K562 (cell line): Measurements from ENCODE around the gene TMEM45A. TPM values are rescaled to one million over a fixed set of nuclear protein-coding genes. Genes with fewer than 3 reads are reported as not detected.
A peak's percentile ranks its signal among the peaks of the same experiment; 100 is the strongest.

Experiments used
- ARID4B ChIP-seq: sonication (generic); formaldehyde crosslinking; IDR thresholded peaks from 2 replicates; pipeline ENCODE4 v1.8.0; 2022; ENCODE audit warnings: mild to moderate bottlenecking, missing genetic modification reagents
- BMI1 ChIP-seq: fragments of 150-350 bp; IDR thresholded peaks from 2 replicates; pipeline ENCODE4 v1.6.1; 2014; ENCODE audit warnings: low read length
- CREBBP ChIP-seq: IDR thresholded peaks from one replicate; pipeline ENCODE4 v1.6.1; 2012; ENCODE audit warnings: low read depth, mild to moderate bottlenecking, control low read depth, inconsistent platforms, low read length
- EP400 ChIP-seq: fragments of 450-650 bp; IDR thresholded peaks from 2 replicates; pipeline ENCODE4 v1.6.1; 2017; ENCODE audit warnings: antibody characterized with exemption, mild to moderate bottlenecking, moderate library complexity
- HNRNPH1 ChIP-seq: fragments of 200-400 bp; formaldehyde crosslinking; optimal IDR thresholded peaks from 2 replicates; pipeline ENCODE3; 2017; ENCODE audit warnings: low read depth, mild to moderate bottlenecking, low read length, moderate library complexity
- MAFF ChIP-seq: IDR thresholded peaks from 2 replicates; pipeline ENCODE4 v1.6.1; 2012; ENCODE audit warnings: low read length, improper control_type of control experiment
- NFATC3 ChIP-seq: fragments of 450-650 bp; IDR thresholded peaks from 2 replicates; pipeline ENCODE4 v1.6.1; 2017; ENCODE audit warnings: mild to moderate bottlenecking
- NFRKB ChIP-seq: fragments of 450-650 bp; IDR thresholded peaks from 2 replicates; pipeline ENCODE4 v1.6.1; 2016; ENCODE audit warnings: low read depth
- POLR2G ChIP-seq: fragments of 200-400 bp; formaldehyde crosslinking; IDR thresholded peaks from 2 replicates; pipeline ENCODE4 v1.6.1; 2017; ENCODE audit warnings: low read depth, mild to moderate bottlenecking, antibody characterized with exemption, low read length, moderate library complexity
- SP2 ChIP-seq: IDR thresholded peaks from 2 replicates; pipeline ENCODE4 v1.6.1; 2011; ENCODE audit warnings: mild to moderate bottlenecking, low read depth, low read length, moderate library complexity; ENCODE audit not compliant: poor library complexity, severe bottlenecking; ENCODE audit errors: extremely low read depth
- TSC22D4 ChIP-seq: fragments of 450-650 bp; IDR thresholded peaks from 2 replicates; pipeline ENCODE4 v1.6.1; 2016; ENCODE audit warnings: missing genetic modification characterization, missing biosample characterization, control low read depth
- U2AF1 ChIP-seq: fragments of 200-400 bp; formaldehyde crosslinking; optimal IDR thresholded peaks from 2 replicates; pipeline ENCODE3; 2017; ENCODE audit warnings: mild to moderate bottlenecking, low read depth, low read length, moderate library complexity
- USF1 ChIP-seq: sonication (generic); formaldehyde crosslinking; IDR thresholded peaks from 2 replicates; pipeline ENCODE4 v1.9.0; 2022; ENCODE audit warnings: mild to moderate bottlenecking, missing genetic modification reagents
- ZSCAN29 ChIP-seq: fragments of 450-650 bp; IDR thresholded peaks from 2 replicates; pipeline ENCODE4 v1.6.1; 2017
- polyA plus RNA-seq, 8 experiments: library from polyadenylated mRNA; depleted of rRNA in 4 of 8; stranded (reverse) in 5 of 8; unstranded in 3 of 8; fragments of >200 nt; fragmentation: Nextera tagmentation in 2 of 8; fragmentation: Illumina TruSeq in 1 of 8; extraction: Ambion mirVana in 2 of 8; extraction: Trizol in 1 of 8; gene quantifications; 2 replicates each; pipeline versions ENCODE4 v1.2.1 to v1.2.3, GENCODE V29; 2011 to 2014; ENCODE audit warnings: inconsistent platforms in 1 of 8, missing spikeins in 1 of 8
- total RNA-seq, 7 experiments: library from RNA; depleted of rRNA in 6 of 7; stranded (reverse); fragments of >200 nt in 6 of 7; fragmentation: Illumina TruSeq in 2 of 7; extraction: Trizol in 2 of 7; gene quantifications; 2 replicates each; pipeline versions ENCODE4 v1.2.1 to v1.2.3, GENCODE V29; 2011 to 2021; ENCODE audit warnings: low replicate concordance in 1 of 7
- TF ChIP-seq, protein P1 (sequence below): fragments of 200-400 bp; formaldehyde crosslinking; IDR thresholded peaks from 2 replicates; pipeline ENCODE4 v1.6.1; 2017; ENCODE audit warnings: mild to moderate bottlenecking, low read depth, low read length, moderate library complexity
- TF ChIP-seq, protein P2 (sequence below): IDR thresholded peaks from 2 replicates; pipeline ENCODE4 v1.6.1; 2012; ENCODE audit warnings: low read depth, low read length, improper control_type of control experiment, borderline replicate concordance
- TF ChIP-seq, protein P3 (sequence below): IDR thresholded peaks from 2 replicates; pipeline ENCODE4 v1.6.1; 2011; ENCODE audit not compliant: insufficient read length; ENCODE audit errors: extremely low read depth

Gene TMEM45A
- total and polyA plus RNA-seq, 9 of the 15 experiments (the other 6 are each of a cell fraction or from before 2014, with no cell fraction given): 0.41 to 4.1 (median 0.95) TPM

DNA sequence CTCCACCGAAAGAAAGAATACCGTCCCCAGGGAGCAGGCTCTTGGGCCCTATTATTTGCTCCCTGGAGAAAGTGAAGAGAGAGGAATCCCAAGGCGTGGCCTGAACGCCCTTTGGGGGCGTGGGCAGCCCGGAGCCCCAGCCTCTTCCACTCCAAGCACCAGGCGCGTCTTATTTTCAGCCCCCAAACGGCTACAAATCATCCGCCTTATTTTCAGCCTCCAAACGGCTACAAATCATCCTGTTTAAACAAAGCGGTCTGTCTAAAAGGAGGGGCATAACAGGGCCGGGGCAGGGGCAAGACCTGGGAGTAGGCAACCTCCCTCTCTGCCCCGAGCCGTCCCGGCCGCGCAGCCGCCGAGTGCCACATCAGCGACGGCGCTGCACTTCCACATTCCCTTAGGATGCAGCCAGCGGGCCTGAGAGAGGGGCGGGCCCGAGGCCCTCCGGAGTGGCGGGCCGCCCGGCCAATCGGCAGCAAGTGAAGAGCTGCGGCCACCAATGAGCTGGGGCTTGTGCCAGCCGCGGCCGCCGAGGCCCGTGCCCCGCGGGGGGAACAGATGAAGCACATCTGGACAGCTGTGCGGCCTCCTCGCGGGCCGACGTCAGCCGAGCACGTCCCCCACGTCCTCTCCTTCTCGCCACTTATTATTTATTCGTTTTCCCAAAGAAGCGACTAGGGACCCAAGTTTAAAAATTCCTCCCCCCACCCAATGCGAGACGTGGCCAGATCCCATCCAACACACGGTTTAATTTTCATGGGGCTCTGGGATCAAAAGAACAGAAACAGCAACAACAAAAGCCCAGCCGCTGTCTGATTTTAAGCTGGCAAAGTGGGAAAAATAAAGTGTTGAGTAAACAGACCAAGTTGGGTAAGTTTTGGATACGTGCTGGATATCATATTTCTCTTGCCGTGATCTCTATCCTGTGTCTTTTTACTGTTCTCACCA, at the start of gene TMEM45A (continued):
- TF ChIP-seq, protein P1, sequence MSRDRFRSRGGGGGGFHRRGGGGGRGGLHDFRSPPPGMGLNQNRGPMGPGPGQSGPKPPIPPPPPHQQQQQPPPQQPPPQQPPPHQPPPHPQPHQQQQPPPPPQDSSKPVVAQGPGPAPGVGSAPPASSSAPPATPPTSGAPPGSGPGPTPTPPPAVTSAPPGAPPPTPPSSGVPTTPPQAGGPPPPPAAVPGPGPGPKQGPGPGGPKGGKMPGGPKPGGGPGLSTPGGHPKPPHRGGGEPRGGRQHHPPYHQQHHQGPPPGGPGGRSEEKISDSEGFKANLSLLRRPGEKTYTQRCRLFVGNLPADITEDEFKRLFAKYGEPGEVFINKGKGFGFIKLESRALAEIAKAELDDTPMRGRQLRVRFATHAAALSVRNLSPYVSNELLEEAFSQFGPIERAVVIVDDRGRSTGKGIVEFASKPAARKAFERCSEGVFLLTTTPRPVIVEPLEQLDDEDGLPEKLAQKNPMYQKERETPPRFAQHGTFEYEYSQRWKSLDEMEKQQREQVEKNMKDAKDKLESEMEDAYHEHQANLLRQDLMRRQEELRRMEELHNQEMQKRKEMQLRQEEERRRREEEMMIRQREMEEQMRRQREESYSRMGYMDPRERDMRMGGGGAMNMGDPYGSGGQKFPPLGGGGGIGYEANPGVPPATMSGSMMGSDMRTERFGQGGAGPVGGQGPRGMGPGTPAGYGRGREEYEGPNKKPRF: no peak
- TF ChIP-seq USF1 (CRISPR knock-in tag) (no peak), ZSCAN29 (no peak), BMI1 (no peak), EP400 (peak; percentile 45), U2AF1 (no peak), NFATC3 (no peak), CREBBP (no peak), MAFF (no peak), NFRKB (no peak), HNRNPH1 (no peak), TSC22D4 (no peak), POLR2G (peak; percentile 81), ARID4B (CRISPR knock-in tag) (no peak), SP2 (peak; percentile 81)
- TF ChIP-seq, protein P2, sequence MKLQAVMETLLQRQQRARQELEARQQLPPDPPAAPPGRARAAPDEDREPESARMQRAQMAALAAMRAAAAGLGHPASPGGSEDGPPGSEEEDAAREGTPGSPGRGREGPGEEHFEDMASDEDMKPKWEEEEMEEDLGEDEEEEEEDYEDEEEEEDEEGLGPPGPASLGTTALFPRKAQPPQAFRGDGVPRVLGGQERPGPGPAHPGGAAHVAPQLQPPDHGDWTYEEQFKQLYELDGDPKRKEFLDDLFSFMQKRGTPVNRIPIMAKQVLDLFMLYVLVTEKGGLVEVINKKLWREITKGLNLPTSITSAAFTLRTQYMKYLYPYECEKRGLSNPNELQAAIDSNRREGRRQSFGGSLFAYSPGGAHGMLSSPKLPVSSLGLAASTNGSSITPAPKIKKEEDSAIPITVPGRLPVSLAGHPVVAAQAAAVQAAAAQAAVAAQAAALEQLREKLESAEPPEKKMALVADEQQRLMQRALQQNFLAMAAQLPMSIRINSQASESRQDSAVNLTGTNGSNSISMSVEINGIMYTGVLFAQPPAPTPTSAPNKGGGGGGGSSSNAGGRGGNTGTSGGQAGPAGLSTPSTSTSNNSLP: no peak
- TF ChIP-seq, protein P3, sequence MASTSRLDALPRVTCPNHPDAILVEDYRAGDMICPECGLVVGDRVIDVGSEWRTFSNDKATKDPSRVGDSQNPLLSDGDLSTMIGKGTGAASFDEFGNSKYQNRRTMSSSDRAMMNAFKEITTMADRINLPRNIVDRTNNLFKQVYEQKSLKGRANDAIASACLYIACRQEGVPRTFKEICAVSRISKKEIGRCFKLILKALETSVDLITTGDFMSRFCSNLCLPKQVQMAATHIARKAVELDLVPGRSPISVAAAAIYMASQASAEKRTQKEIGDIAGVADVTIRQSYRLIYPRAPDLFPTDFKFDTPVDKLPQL: no peak
